Measurements from ENCODE around the gene THSD1. TPM values are rescaled to one million over a fixed set of nuclear protein-coding genes. Genes with fewer than 3 reads are reported as not detected.

The THSD1 gene
- total RNA-seq, 4 donors from 2014 or later, result 4.2 to 12.6 (median 6.0) TPM

- TF ChIP-seq, protein P1, sequence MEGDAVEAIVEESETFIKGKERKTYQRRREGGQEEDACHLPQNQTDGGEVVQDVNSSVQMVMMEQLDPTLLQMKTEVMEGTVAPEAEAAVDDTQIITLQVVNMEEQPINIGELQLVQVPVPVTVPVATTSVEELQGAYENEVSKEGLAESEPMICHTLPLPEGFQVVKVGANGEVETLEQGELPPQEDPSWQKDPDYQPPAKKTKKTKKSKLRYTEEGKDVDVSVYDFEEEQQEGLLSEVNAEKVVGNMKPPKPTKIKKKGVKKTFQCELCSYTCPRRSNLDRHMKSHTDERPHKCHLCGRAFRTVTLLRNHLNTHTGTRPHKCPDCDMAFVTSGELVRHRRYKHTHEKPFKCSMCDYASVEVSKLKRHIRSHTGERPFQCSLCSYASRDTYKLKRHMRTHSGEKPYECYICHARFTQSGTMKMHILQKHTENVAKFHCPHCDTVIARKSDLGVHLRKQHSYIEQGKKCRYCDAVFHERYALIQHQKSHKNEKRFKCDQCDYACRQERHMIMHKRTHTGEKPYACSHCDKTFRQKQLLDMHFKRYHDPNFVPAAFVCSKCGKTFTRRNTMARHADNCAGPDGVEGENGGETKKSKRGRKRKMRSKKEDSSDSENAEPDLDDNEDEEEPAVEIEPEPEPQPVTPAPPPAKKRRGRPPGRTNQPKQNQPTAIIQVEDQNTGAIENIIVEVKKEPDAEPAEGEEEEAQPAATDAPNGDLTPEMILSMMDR (IDR thresholded peaks at IDR 0.05; ENCODE audit: low read depth), result no peak
These were observed 60.2 kb downstream of the THSD1 start for GRCh38 chr13:52345631-52346251.

- TF ChIP-seq, protein P1 (IDR thresholded peaks at IDR 0.05; ENCODE audit: low read depth), result no peak
These were observed 60.9 kb downstream of the THSD1 start for GRCh38 chr13:52345048-52345447.

GRCh38 chr13:52344108-52344507 is 61.9 kb downstream of the THSD1 start:
- TF ChIP-seq, protein P1 (IDR thresholded peaks at IDR 0.05; ENCODE audit: low read depth), result no peak

Small RNA genes within 50 kb of the gene (small RNA-seq; reads per million reads assigned to genes)
- gene RNY4P24, result not detected

Other genes with a start within 250 kb of the THSD1 start
- 10 to 100 TPM; 14.1 to 47.8 (median 21.8) TPM for gene NEK3, start 246.6 kb downstream of the THSD1 start, total RNA-seq
- 10 to 100 TPM; 34.9 to 72.9 (median 42.7) TPM for gene VPS36, start 44.5 kb upstream of the THSD1 start, total RNA-seq
- 10 to 100 TPM in 2 of 4 donors, 1 to 10 TPM in 2; 6.8 to 18.2 (median 10.4) TPM for gene CKAP2, start 49.3 kb upstream of the THSD1 start, total RNA-seq
- 1 to 10 TPM; 1.6 to 6.2 (median 4.6) TPM for gene HNRNPA1L2, start 236.3 kb upstream of the THSD1 start, total RNA-seq
- 10 to 100 TPM; 29.9 to 44.3 (median 35.6) TPM for gene SUGT1, start 246.7 kb upstream of the THSD1 start, total RNA-seq

Data from subcutaneous adipose tissue (tissue), 4 donors.